ENCODE data around the gene TMEM252.

TMEM252 gene

GRCh38 chr9:68540712-68541535 lies at the start of gene TMEM252:
TMEM252 (minus strand) TSS chr9:68540883; CDS start chr9:68540814, 69 bp downstream.
- DNase-seq = no peak

- DNase-seq = no peak
Observed at GRCh38 chr9:68585034-68585761, 44.5 kb upstream of the TMEM252 start.

GRCh38 chr9:68584189-68585033 lies 43.7 kb upstream of the TMEM252 start:
- peak; percentile 82 for DNase-seq

GRCh38 chr9:68581696-68582095 lies 41.0 kb upstream of the TMEM252 start:
- DNase-seq = no peak

- no peak for DNase-seq
Observed at GRCh38 chr9:68577774-68578591, 37.3 kb upstream of the TMEM252 start.

GRCh38 chr9:68575817-68576216 lies 35.1 kb upstream of the TMEM252 start:
- no peak for DNase-seq

- DNase-seq = no peak
Observed at GRCh38 chr9:68574150-68574549, 33.5 kb upstream of the TMEM252 start.

GRCh38 chr9:68567565-68567964 lies 26.9 kb upstream of the TMEM252 start:
- DNase-seq = no peak

- no peak for DNase-seq
Observed at GRCh38 chr9:68562461-68562860, 21.8 kb upstream of the TMEM252 start.

GRCh38 chr9:68560071-68560844 lies 19.6 kb upstream of the TMEM252 start:
- peak; percentile 41 for DNase-seq

GRCh38 chr9:68558545-68558944 lies 17.9 kb upstream of the TMEM252 start:
- no peak for DNase-seq

- no peak for DNase-seq
Observed at GRCh38 chr9:68555437-68556150, 14.9 kb upstream of the TMEM252 start.

- DNase-seq = no peak
Observed at GRCh38 chr9:68552700-68553476, 12.2 kb upstream of the TMEM252 start.

GRCh38 chr9:68551191-68551590 lies 10.5 kb upstream of the TMEM252 start:
- no peak for DNase-seq

GRCh38 chr9:68548241-68548640 lies 7.6 kb upstream of the TMEM252 start:
- DNase-seq = no peak

- no peak for DNase-seq
Observed at GRCh38 chr9:68547417-68547816, 6.7 kb upstream of the TMEM252 start.

GRCh38 chr9:68546596-68547390 lies 6.1 kb upstream of the TMEM252 start:
- DNase-seq = peak; percentile 8

- DNase-seq = no peak
Observed at GRCh38 chr9:68545033-68545705, 4.5 kb upstream of the TMEM252 start.

- no peak for DNase-seq
Observed at GRCh38 chr9:68541568-68541967, 885 bp upstream of the TMEM252 start.
